Neutrophil (primary cell): ENCODE measurements around the gene RPS6KA2.

Experiments
- H3K27ac ChIP-seq: fragments of 200-600 bp; sonication (generic); 2 replicates; pipeline ENCODE4 v1.5.1; 2016; ENCODE audit warnings: mild to moderate bottlenecking, moderate library complexity
- H3K27me3 ChIP-seq: fragments of 200-600 bp; sonication (generic); 2 replicates; pipeline ENCODE4 v1.6.0; 2016; ENCODE audit warnings: mild to moderate bottlenecking
- H3K36me3 ChIP-seq: fragments of 200-600 bp; sonication (generic); 2 replicates; pipeline ENCODE4 v1.5.1; 2017
- H3K4me1 ChIP-seq, 2 experiments: fragments of 200-600 bp in 1 of 2; sonication (generic) in 1 of 2; 1 replicate in 1 of 2; 2 replicates in 1 of 2; pipeline versions ENCODE4 v1.5.1 to v1.6.1; 2013 to 2016; ENCODE audit warnings: low read depth in 1 of 2, low read length in 1 of 2, mild to moderate bottlenecking in 1 of 2, moderate library complexity in 1 of 2; ENCODE audit not compliant: control insufficient read depth in 1 of 2, insufficient read depth in 1 of 2
- H3K4me3 ChIP-seq, 2 experiments: fragments of 200-600 bp in 1 of 2; sonication (generic) in 1 of 2; 1 replicate in 1 of 2; 2 replicates in 1 of 2; pipeline ENCODE4 v1.5.1; 2013 to 2016; ENCODE audit warnings: low read depth in 1 of 2, low read length in 1 of 2, mild to moderate bottlenecking in 1 of 2, moderate library complexity in 1 of 2
- H3K9me3 ChIP-seq: fragments of 200-600 bp; sonication (generic); 2 replicates; pipeline ENCODE4 v1.5.1; 2016
- TF ChIP-seq, protein P1 (sequence below): fragments of 200-600 bp; sonication (generic); IDR thresholded peaks from 2 replicates; pipeline ENCODE4 v1.5.1; 2016; ENCODE audit warnings: antibody characterized with exemption

The RPS6KA2 gene

DNA sequence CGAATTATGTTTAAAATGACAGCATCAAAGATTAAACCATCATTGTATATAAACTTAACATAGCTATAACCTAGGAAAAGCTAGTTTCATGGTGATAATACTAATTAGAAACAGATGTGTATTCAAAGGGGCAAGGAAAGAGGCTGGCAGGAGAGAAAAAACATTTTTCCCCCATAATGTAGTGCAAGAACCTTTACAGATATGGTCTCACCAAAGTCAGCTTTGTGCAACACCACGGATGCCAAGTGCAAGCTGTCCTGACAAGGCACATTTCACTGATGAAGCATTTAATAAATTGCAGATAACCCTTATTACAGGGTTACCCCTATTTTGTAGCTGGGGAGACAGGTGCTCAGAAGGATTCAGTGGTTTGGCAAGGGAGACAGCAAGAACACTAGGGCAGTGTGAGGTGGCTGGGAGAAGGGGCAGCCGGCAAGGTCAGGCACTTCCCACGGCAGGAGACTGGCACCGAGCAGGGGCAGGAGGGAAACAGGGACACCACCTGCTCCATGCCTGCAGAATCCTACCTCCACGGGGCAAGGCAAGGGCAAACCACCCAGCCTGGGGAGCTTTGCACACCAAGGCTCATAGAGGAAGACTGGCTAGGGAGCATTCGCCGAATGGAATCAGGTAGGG lies 6.5 kb downstream of the RPS6KA2 start:
- Histone ChIP-seq H3K27me3 (no peaks in the 10 kb centered on the region), H3K27ac (no peak overlapping the region), H3K36me3 (peaks cover 18% of the 10 kb centered on the region), H3K9me3 (no peaks in the 10 kb centered on the region), H3K4me1 (peaks cover 0 to 29% of the 10 kb centered on the region in 2 experiments), H3K4me3 (no peak overlapping the region)
- TF ChIP-seq, protein P1, sequence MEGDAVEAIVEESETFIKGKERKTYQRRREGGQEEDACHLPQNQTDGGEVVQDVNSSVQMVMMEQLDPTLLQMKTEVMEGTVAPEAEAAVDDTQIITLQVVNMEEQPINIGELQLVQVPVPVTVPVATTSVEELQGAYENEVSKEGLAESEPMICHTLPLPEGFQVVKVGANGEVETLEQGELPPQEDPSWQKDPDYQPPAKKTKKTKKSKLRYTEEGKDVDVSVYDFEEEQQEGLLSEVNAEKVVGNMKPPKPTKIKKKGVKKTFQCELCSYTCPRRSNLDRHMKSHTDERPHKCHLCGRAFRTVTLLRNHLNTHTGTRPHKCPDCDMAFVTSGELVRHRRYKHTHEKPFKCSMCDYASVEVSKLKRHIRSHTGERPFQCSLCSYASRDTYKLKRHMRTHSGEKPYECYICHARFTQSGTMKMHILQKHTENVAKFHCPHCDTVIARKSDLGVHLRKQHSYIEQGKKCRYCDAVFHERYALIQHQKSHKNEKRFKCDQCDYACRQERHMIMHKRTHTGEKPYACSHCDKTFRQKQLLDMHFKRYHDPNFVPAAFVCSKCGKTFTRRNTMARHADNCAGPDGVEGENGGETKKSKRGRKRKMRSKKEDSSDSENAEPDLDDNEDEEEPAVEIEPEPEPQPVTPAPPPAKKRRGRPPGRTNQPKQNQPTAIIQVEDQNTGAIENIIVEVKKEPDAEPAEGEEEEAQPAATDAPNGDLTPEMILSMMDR, result no peak

DNA sequence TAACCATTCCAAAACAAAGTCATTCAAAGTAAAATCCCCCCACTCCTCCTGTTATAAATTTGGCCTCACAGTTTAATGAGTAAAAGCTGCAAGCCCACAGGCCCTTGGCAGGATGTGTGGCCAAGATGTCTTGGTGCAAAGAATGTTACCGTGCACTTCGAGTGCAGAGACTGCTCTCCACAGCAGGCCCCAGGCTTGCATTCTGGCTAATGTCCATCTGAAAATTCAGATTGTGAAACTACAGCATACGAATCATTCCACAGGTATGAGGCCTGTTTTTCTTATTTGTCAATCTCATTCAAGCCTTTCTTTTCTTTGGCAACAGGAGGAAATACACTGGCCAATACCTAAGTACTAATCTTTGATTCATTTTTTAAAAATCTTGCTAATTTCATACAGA lies 7.1 kb downstream of the RPS6KA2 start:
- H3K27me3 ChIP-seq, result no peaks in the 10 kb centered on the region
- H3K27ac ChIP-seq, result no peak overlapping the region
- H3K36me3 ChIP-seq, result peaks cover 18% of the 10 kb centered on the region
- TF ChIP-seq, protein P1, result no peak
- no peaks in the 10 kb centered on the region for H3K9me3 ChIP-seq
- no peak overlapping the region for H3K4me3 ChIP-seq
- peaks cover 0 to 22% of the 10 kb centered on the region in 2 experiments for H3K4me1 ChIP-seq

DNA sequence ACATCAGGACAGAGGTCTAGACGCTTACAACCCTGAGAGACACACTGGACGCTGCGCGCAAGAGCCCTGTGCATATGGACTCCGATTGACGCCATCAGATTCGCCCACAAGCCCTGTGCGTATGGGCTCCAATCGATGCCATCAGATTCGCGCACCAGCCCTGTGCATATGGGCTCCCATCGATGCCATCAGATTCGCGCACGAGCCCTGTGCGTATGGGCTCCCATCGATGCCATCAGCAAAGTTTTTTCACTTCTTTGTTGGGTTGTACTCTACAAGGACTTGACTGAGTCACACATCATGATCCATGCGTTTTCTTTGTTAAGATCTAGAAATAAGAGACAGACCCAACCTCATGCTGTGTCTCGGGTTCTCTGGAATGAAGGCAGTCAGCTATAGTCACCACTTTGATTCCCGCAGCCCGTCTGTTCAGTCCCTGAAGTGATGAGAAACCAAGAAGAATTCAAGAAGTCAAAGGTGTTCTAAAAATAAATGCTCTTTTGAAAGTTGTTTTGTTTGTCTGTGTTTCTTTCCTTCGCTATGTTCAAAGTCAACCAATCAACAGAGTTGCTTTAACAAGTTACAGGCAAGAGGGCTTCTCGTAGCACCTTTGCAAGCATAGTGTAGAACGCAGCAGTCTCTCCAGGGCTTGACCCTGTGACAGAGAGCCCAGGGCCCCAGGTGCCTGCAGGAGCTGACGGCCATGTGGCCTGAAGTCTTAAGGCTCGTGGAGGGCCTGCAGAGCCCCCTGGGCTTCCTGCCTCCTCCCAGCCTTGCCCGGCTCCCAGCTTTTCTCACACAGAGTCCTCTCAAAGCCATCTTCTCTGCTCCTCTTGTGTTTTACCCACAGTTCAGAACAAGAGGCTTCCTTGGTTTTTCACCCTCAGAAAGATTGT lies 7.9 kb downstream of the RPS6KA2 start:
- TF ChIP-seq, protein P1, result no peak
- Histone ChIP-seq H3K4me1 (peaks cover 0 to 14% of the 10 kb centered on the region in 2 experiments), H3K27me3 (no peaks in the 10 kb centered on the region), H3K4me3 (no peak overlapping the region), H3K36me3 (peaks cover 18% of the 10 kb centered on the region), H3K27ac (no peak overlapping the region), H3K9me3 (no peaks in the 10 kb centered on the region)

DNA sequence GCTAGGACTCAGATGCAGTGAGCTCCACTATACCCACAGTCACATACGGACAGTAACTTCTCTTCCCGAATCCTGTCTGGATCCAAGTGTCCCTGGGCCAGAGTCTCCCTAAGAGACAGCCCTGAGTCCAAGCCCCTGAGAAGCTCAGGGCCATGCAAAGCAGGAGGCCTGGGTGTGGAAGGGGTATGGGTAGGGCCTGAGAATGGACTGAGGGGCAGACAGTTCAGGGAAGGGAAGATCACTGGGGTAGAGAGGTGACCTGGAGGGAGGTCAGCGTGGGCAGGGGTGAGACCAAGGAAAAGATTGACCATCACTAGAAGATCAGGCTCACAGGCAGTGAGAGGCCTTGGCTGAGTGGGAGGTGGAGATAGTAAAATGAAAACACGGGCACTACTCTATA lies 8.8 kb downstream of the RPS6KA2 start:
- TF ChIP-seq, protein P1, result no peak
- H3K4me3 ChIP-seq, result no peak overlapping the region
- peaks cover 0 to 7% of the 10 kb centered on the region in 2 experiments for H3K4me1 ChIP-seq
- no peaks in the 10 kb centered on the region for H3K27me3 ChIP-seq
- H3K9me3 ChIP-seq, result no peaks in the 10 kb centered on the region
- H3K27ac ChIP-seq, result no peak overlapping the region
- H3K36me3 ChIP-seq, result peaks cover 26% of the 10 kb centered on the region

DNA sequence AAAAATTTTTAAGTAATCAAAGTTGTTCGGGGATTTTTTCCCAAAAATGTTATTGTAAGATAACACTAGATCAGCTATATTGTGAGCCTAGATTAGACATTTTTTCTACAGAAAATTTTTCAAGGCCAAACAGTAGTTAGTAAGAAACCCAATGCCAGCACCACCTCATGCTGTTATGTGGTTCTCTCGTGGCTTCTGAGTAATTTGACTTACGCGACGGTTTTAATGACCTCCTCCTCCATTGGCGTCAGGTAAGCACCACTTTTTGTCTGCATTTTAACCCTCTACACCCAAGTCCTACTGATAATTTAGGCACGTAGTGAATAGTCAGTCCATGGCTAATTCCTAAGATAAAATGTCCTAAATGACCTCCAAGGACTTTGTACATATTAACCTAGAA lies 9.7 kb downstream of the RPS6KA2 start:
- H3K27me3 ChIP-seq, result no peaks in the 10 kb centered on the region
- no peaks in the 10 kb centered on the region for H3K4me1 ChIP-seq
- H3K4me3 ChIP-seq, result no peak overlapping the region
- peaks cover 32% of the 10 kb centered on the region for H3K36me3 ChIP-seq
- TF ChIP-seq, protein P1, result no peak
- no peaks in the 10 kb centered on the region for H3K9me3 ChIP-seq
- no peak overlapping the region for H3K27ac ChIP-seq
